ENCODE data around the gene CLDN15.
"Not testable (repeated sequence)": the region's sequence is repeated elsewhere in the genome, so short reads cannot be mapped to it uniquely, and the experiment has no call there.

Gene CLDN15

GRCh38 chr7:101237206-101238067 lies at the start of gene CLDN15:
Gene CLDN15, minus strand, starts transcription at chr7:101237802. Its CDS starts 221 bp downstream, at chr7:101237581.
- no peak for DNase-seq

GRCh38 chr7:101287032-101287431 lies 49.4 kb upstream of the CLDN15 start:
- DNase-seq = no peak

- DNase-seq = peak; percentile 4
Measured at GRCh38 chr7:101285880-101286279, 48.3 kb upstream of the CLDN15 start.

GRCh38 chr7:101285171-101285570 lies 47.6 kb upstream of the CLDN15 start:
- no peak for DNase-seq

- DNase-seq = not testable (repeated sequence)
Measured at GRCh38 chr7:101280912-101281311, 43.3 kb upstream of the CLDN15 start.

GRCh38 chr7:101278461-101279292 lies 41.1 kb upstream of the CLDN15 start:
- no peak for DNase-seq

GRCh38 chr7:101277155-101277554 lies 39.6 kb upstream of the CLDN15 start:
- DNase-seq = no peak

- DNase-seq = no peak
Measured at GRCh38 chr7:101273206-101273605, 35.6 kb upstream of the CLDN15 start.

GRCh38 chr7:101271021-101271420 lies 33.4 kb upstream of the CLDN15 start:
- no peak for DNase-seq

GRCh38 chr7:101269664-101270063 lies 32.1 kb upstream of the CLDN15 start:
- DNase-seq = no peak

- no peak for DNase-seq
Measured at GRCh38 chr7:101265622-101266516, 28.3 kb upstream of the CLDN15 start.

- DNase-seq = not testable (repeated sequence)
Measured at GRCh38 chr7:101264102-101264706, 26.6 kb upstream of the CLDN15 start.

- no peak for DNase-seq
Measured at GRCh38 chr7:101258243-101258731, 20.7 kb upstream of the CLDN15 start.

GRCh38 chr7:101255796-101256195 lies 18.2 kb upstream of the CLDN15 start:
- DNase-seq = no peak

GRCh38 chr7:101253199-101253598 lies 15.6 kb upstream of the CLDN15 start:
- not testable (repeated sequence) for DNase-seq

GRCh38 chr7:101251871-101252659 lies 14.5 kb upstream of the CLDN15 start:
- peak; percentile 95 for DNase-seq

GRCh38 chr7:101250324-101250723 lies 12.7 kb upstream of the CLDN15 start:
- DNase-seq = no peak

- no peak for DNase-seq
Measured at GRCh38 chr7:101248276-101248675, 10.7 kb upstream of the CLDN15 start.

- DNase-seq = peak; percentile 95
Measured at GRCh38 chr7:101245147-101245668, 7.6 kb upstream of the CLDN15 start.

- DNase-seq = peak; percentile 86
Measured at GRCh38 chr7:101244375-101245146, 7.0 kb upstream of the CLDN15 start, which contains the start of gene FIS1. Gene FIS1, minus strand, starts transcription at chr7:101245081. Its CDS starts 77 bp downstream, at chr7:101245004.

Data from NCI-H2171 (cell line).